Bone marrow (tissue), 2 donors: ENCODE results near the gene LRP1B.

ENCODE experiments used
- DNase-seq, 2 donors: peaks; one replicate each; lab custom pipeline; 2025; lab: John Stamatoyannopoulos, UW

The LRP1B gene

DNA sequence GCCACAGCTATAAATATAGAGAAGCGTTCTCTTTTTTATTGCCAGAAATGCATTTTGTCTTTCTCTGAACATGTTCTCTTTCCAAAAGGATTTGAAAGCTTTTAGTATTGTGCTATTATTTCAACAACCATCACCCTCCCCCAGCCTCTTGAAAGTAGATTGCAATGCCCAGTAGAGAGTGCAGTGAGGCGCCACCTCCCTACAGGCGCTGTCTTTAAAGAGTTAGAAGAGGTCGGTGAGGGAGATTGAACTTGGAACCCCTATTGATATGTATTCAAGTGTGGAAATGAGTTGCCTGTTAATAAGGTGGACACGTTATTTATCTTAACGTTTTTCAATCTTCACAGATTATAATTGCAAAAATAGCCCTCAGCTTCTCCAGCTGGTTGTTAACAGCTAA, 360.3 kb downstream of the LRP1B start:
- DNase-seq = no peak

DNA sequence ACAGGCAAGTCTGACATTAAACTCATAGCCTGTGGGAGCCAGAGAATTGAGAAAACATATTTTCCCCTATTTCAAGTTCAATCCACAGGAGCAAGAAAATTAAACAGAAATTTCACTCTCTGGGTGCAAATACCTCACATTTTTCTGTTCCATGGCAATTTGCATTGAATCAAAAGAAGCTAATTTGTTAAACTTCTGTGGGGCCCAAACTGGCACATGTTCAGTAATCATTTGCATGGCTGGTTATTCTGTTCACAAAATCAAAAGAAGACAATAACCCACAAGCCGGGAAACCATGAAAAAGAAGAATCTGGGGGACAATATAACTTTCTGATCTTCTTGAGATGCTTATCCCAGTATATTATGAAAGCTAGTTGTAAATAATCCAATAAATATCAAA, 363.1 kb downstream of the LRP1B start:
- DNase-seq = no peak

DNA sequence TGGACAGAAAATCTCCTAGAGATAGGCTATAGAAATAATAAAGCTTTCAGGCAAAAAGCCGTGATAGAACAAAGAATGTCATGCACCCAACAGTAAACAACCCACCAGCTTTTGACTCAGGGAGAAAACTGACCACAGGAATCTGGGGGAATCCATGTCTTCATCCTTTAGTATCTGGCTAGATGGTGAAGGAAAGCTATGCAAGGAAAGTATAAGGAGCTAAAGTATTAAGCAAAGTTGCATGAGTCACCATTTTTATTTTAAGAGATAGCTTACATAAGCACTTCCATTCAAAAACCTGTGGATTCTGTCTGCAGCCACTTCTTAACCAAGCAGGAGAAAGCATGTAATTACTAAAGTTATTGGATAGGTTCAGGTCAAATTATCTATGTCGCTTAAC, 363.8 kb downstream of the LRP1B start:
- no peak for DNase-seq

DNA sequence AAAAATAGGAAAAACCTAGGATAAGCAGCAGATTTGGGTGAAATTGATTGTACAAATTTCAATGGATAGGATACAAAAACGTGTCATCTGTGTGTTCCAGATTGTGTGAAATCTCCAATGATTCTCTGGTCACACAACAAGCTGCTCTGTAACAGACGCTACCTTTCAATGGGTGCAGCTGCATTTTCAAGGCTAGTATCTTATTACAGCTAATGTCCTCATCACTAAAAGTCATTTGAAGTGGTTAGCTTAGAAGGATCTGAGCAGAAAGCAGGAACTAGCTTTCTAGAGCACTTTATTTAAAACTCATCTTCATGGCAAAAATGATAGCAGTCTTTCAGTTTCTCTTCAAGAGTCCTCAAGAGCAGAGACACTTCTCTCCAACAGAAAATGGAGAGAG, 364.6 kb downstream of the LRP1B start:
- DNase-seq = no peak

DNA sequence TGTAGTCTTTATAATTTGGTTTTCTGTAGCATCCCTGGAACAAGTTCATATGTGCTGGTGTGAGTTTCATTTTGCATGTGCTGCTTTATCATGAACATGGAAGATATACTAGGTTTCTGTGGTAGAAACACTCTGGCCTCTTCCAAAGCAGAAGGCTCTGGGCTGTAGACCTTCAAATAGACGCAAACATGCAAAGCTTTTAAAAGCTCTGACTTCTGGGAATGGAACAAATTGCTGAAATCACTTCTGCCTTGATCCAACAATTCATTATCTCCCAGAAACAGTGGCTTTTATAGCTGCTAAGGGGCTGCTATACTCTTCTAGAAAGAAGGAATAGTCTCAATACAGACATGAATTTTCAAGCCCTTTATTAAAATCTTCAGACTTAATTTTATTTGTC, 382.2 kb downstream of the LRP1B start:
- DNase-seq = no peak

DNA sequence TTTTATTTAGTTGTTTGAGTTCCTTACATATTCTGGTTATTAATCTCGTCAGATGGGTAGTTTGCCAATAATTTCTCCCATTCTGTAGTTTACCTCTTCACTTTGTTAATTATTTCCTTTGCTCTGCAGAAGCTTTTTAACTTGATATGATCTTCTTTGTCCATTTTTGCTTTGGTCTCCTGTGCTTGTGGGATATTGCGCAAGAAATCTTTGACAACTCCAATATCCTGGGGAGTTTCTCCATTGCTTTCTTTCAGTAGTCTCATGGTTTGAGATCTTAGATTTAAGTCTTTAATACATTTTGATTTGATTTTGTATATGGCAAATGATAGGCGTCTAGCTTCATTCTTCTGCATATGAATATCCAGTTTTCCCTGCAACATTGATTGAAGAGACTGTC, 389.2 kb downstream of the LRP1B start:
- DNase-seq = no peak

DNA sequence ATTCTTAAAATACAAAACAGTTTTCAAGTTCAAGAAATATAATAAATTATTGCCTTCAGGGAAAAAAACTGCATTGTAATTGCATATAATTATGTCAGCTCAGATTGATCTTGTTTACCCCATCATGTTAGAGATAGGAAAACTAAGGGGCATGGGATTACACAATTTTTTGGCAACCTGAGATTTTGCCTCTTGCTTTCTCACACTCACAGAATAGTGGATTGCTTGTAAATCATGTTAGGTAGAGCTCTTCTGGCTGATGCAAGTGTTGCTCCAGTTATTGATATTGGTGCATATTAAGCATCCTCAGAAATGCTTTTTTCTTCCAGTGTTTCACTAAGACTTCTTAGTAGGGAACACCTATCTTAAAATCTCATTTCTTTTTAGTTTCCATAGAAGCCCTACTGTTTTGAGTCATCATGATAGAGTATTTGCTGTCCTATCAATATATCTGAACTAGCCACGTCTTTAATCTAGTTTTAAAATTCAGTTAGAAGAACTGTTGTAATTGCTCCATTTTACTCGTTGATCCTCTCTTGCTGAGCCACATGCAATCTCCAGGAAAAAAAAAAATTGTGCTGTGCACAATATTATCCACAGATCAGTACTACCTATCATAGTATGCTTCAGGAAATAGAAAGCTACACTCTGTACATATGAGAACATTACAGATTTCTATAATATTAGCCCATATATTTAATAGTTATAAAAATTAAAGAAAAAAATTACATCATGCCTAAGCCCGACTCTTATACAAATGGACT, 393.1 kb downstream of the LRP1B start:
- no peak for DNase-seq

DNA sequence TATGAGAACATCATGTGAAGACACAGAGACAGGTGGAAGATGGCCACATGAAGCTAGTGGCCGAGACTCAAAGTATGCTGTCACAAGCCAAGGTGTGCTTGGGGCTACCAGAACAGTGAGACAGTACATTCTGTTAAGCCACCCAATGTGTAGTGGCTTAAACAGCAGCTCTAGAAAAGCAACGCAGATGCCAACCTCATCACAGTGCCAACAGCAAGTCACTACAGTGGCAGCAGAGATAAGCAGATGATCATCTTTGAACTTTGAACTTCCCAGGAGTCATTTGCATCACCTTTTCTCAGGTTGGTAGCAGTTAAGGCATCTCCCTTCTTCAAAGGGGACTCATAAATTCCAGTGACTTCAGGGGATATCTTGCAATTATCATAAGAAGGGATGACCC, 394.4 kb downstream of the LRP1B start:
- no peak for DNase-seq

DNA sequence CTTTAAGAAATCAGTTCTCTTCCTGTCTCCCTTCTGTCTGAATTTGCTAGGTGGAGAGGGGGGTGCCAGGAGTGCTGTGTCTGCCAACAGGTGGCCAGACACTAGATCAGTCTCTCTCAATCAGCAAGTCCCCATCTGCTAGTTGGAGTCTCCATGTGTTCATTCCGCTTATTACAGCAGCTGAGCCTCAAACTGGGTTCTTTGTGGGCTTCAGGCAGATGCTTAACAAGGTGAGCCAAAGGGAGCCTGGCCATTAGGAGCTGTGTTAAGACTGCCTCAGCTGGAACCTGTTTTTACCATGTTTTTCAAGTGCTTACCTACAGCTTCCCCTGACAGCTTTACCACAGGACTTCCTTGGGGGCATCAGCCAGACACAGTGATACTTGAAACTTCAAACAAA, 401.9 kb downstream of the LRP1B start:
- DNase-seq = no peak

DNA sequence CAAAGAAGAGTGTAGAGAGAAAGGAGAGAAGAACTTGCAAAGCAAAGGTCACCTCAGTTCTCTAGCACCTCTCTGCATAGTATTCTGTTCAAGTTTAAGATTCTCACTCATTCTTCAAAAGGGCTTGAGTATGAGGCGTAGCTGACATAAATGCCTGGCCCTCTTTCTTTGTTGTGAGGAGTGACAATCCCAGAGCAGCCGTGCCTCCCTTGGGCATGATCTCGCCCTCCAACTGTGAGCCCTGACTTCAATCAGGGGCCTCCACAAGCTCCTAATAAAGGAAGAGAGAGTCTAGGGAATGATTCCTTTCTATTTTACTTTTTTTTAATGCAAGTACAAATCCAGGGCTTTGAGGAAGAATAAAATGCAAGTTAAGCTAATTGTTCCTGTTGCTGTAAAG, 402.7 kb downstream of the LRP1B start:
- DNase-seq = no peak

DNA sequence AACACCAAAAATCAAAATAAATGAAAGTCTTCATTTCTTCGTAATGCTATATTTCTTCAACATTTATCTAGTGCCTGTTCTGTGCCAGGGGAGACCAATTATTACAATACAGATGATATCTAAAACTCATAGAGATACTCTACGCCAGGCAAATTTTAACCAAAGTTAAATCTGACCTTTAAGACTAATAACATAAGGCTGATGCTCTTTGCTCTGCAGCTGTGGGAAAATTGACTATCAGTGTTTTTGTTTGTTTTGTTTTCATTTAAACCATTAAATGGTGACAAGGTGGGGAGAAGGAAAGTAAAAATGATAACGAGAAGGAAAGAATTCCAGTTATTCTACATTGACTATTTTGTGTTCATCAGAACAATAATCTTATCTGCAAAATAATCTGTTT, 406.4 kb downstream of the LRP1B start:
- no peak for DNase-seq

DNA sequence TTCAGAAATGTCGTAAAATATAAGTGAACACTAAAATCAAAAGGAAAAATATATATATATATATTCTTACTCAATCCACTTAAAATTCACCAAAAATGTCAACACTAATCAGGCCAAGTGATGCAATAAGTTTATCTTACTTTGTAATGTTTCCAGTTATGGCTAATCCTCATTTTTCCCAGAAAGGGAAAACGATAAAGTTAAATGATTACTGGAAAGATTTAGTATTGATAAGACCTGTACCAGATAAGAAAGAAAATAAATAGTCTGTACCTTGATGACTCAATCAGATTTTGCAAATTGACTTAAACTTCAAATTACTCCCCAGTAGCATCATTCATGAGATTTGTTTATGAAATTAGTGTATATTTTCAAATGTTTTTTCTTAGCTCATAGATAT, 407.0 kb downstream of the LRP1B start:
- DNase-seq = no peak

DNA sequence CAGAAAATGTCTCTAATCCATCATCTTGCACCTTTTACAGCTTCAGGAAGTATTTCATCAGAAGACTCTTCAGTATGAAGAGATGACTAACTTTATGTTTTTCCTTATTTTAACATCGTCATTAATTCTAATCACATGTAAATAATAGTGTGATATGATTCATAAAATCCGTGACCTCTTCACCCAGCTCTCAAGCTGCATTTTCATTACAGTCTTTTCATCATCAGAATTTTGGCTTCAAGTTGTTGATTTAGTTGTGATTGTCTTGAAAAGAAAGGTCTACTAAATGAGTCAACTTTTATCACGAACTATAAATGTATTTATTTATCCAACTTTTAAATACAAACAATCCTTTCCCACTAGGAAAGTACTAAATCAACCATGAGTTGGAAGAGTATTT, 410.3 kb downstream of the LRP1B start:
- no peak for DNase-seq

DNA sequence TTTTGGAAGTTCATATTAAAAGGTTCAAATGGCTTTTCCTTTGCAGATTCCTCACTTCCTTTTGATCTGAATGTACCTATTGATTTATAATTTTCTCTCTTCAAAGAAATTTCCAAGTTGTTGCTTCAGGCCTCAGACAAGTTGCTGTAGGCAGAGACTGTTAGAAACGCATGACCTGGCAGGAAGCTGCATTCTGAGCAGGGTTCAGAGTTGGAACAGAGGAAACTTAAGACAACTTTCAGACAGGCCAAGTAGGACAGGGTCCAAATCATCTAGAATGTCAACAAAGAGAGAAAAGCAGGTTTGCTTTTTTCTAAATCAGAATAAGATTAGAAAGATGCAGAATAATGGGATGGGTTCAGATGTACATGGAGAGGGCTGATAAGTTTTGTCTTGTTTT, 416.3 kb downstream of the LRP1B start:
- no peak for DNase-seq

DNA sequence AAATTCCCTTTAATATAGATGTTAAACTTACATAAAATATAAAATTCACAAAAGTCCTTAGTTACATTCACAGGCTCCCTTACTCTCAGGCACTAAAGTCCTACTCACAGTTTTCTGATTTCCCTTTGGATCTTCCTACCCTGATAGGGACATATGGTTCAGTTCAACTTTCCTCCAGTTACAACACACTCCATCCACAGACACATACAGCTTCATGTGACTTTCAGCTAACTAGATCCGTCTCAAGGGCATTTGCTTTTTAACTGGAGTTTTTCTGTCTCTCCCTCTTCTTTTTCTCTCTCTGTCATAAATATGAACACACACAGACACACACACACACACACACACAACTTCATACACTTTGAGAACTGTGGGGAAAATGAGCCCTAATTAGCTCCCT, 419.2 kb downstream of the LRP1B start:
- no peak for DNase-seq

DNA sequence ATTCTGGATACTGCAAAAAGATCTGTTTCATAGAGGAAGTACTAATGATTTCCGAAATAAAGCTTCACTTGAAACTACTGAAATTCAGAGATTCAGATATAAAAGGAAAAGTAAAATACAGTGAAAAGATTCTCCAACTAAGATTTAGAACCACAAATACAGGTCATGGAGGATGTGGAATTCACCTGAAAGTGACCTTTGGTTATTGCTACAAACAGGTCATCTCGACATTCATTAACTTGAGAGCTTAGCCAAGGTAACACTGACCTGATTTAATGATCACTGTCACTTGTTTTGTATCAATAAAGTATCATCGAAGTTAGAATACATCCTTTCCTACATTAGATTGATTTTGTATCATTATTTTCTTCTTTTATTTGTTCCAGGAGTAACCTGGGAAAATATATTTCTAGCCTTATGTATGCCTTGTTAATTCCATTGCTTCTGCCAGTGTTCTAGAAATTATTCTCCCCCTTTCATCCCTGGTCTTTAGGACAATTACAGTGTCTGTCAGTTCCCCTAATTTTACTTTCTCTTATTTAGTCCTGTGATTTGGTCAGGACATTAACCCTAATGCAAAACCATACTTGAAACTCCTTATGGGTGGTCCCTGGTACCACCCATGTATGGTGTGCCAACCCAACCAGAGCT, 420.1 kb downstream of the LRP1B start:
- DNase-seq = no peak

DNA sequence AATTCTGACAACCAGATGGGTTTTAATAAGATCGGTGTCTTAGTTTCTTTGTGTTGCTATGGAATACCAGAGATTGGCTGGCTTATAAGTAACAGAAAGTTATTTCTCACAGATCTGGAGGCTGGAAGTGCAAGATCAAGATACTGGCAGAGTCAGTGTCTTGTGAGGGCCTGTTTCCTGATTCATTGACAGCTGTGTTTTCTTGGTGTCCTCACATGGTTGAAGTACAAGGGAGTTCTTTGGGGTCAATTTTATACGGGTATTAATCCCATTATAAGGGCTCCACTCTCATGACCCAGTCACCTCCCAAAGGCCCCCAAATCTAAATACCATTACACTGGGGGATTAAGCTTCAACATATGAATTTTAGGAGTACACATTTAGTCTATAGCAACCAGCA, 421.1 kb downstream of the LRP1B start:
- DNase-seq = no peak

DNA sequence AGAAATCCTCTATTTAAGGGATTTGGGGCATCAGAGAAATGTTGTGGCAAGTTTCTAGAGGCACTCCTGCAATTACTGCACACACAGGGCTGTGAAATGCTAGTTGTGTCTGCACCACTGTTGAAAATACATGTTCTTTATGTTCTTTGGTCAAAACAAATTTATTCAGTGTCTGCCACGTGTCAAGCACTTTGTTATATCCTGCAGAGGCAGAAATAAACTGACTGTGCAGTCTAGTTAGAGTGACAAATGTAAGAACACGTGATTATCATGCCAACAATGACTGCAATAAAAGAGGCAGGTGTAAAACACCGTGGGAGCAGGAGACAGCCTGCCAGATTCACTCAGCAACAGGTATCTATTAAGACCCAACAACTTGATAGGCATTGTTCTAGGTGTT, 423.3 kb downstream of the LRP1B start:
- DNase-seq = no peak

DNA sequence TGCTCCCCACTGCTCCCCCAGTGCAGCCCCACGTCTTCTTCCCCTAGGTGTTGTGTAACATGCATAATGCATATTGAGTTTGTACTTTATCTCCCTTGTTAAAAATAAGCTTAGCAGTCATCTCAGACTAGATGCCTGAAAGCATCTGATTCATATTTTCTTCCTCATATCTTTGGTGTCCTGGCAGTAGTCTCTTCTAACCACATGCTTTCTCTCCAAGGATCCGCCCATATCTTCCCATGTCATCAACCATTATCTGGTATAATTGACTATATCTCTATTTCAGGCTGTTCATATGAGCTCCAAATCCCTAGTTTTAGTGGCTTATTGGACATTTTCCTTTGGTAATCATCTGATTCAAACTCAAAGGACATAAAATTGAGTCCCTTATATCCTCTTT, 426.3 kb downstream of the LRP1B start:
- no peak for DNase-seq

DNA sequence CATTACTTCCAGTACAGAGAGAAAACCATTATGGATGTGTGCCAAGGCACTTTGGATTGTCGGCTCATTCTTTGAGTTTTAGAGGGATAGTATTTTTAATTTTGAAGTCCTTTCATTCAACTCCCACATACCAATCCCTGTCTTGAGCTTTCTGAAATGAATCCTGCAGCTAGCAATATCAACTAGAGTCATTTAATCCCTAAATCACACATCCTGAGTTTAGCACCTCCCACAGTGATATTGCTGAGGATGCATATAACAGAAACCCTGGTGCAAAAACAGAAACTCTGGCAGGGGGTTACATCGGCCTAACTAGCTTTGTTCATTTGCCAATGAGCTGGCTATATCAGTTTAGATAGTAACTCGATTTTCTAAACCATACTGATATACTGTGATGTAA, 427.3 kb downstream of the LRP1B start:
- DNase-seq = no peak

DNA sequence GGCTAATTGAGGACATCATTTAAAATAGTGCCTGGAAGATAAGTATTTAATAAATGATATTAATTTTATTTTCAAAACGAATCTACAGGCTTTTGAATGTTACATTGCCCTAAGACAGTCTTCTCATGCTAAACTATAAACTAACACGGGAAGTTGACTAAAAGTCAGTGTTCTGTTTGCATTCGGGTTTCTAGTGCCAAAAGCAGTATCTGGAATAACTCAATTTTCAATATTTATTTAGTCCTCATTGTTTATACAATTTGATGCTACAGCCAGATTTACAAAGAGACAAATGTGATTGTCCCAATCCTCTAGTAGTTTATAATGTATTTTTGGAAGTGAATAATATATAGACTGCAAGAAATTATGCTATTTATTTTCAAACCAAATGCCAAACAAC, 429.2 kb downstream of the LRP1B start:
- DNase-seq = no peak

DNA sequence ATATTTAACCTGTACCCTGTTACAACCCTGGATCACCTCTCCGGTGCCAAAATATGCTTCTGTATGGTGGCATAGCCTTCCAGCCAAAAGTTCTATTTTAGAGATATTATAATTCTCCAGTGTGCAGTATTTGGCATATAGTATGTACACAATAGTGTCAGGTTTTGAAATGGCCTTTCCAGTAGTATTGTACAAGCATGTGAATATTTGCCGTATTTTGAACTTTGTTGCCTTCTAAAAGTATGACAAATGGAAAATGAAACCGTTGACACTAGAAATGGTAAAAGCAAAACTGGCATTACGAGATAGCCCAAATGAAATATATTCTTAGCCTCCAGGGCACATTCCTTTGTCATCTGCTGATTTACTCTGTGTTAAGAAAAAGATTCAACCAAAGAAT, 431.2 kb downstream of the LRP1B start:
- DNase-seq = no peak

DNA sequence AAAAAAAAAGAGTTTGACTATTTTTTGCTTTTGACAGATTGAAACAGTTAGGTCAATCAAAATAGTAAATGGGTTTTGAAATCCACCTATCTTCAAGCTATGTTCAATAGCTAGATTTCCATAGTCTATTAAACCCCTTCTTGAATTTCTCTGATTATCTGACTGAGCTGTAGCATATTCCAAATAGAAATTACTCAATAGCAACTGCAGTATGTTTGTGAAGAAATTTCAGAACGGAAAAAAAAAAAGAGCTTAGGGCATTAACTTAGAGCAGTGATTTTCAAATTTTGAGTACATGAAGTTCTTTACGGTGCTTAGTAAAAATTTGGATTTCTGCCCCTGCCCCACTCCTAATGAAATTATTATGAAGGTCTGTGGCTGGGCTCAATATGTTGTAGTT, 432.3 kb downstream of the LRP1B start:
- no peak for DNase-seq

DNA sequence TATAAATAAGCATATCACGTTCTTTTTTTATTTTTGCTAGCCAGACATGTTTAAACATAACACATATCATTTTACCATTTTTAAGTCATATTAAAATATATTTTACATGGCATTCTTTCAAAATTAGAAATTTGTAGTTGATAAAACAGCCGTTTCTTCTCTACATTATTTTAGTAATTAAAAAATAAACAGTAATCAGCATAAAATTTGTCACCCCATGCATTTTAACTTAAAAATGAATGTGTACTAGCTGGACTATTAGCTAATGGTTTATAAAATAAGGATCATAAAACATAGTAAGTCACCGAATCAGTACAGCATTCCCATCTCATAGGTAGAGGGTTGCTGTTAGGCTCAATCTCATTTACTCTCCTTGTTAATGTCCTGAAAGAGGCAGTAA, 433.8 kb downstream of the LRP1B start:
- DNase-seq = no peak
